Measurements from ENCODE around the gene FES.

GRCh38 chr15:90880381-90881145, 3.7 kb upstream of the FES start:
- TF ChIP-seq POLR2AphosphoS5 (IDR thresholded peaks at IDR 0.05; ENCODE audit: low read depth, low read length) = no peak
- TF ChIP-seq POLR2A (IDR thresholded peaks at IDR 0.05; ENCODE audit: low read depth, low read length) = no peak
